NCI-H1436 (cell line): ENCODE results near the gene NOD2.

Experiments used
- DNase-seq: peaks from one replicate; lab custom pipeline; 2025; lab: John Stamatoyannopoulos, UW

The NOD2 gene

GRCh38 chr16:50742576-50743200 is 49.3 kb downstream of the NOD2 start:
- no peak for DNase-seq

GRCh38 chr16:50743581-50744225 is 50.3 kb downstream of the NOD2 start:
- DNase-seq = no peak

DNA sequence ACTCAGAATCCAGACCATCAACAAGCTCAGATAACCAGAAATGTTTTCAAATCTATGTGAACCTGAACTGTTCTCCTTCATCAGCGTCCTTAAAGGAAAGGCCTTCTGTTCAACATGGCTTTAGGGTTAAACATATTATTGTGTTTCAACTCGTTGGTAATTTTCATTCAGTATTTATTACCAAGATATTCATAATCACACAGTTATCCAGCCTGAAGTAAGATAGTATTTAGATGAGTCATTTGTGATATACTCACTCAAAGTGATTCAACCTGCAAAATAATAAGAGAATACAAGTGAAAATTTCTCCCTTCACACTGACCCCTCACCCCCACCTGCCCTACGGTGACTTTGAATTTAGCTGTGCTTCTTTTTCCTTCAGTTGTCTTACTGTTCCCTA is 51.5 kb downstream of the NOD2 start:
- DNase-seq = no peak

- no peak for DNase-seq
Measured at GRCh38 chr16:50745940-50746339, 52.5 kb downstream of the NOD2 start.

- peak; percentile 11 for DNase-seq
Measured at GRCh38 chr16:50747207-50747956, 54.0 kb downstream of the NOD2 start.

- DNase-seq = no peak
Measured at GRCh38 chr16:50751528-50751927, 58.1 kb downstream of the NOD2 start.

DNA sequence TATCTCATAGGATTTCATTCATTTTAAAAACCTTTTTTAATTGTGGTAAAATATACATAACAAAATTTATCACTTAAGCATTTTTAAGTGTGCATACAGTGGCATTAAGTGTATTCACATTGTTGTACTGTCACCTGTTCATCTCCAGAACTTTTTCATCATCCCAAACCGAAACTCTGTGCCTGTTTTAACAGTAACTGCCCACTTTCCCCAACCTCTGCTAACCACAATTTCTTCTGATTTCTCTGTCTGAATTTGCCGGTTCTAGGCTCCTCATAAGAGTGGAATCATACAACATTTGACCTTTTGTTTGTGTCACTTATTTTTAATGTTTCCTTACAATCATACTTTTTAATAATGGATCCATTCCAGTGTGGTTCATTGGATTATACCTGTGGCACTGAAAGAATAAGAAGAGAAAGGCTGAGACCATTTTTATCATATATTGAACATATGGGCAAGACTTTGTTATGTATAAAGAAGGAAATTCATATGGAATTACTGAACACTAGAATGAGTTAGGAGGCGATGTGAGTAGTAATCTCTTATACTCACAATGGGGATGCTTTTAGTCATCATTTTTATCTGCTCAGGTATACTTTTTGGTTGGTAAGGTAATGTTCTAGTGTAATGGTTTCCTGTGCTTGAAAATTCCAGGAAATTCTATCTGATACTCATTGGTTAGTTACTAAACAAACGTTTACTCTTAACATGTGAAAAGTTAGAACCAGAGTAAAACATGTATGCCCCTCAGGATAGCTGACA is 59.2 kb downstream of the NOD2 start:
- DNase-seq = no peak

DNA sequence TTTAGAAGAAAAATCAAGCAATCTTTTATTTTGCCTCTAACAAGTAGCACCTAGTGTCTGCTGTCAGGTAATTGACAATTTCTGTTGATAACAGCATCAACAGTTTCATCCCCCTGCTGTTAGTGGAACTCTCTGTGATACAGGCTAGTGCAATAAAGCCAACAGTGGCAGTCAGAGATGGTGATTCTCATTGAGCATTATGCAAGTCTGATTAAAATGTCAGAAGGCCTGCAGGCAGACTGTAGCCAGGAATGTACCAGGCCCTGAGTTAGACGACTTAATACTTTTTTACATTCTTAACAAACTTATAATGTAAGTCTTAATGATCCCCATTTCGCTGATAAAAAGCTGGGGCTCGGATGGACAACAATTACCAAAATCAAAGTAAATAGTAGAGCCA is 63.1 kb downstream of the NOD2 start:
- no peak for DNase-seq

DNA sequence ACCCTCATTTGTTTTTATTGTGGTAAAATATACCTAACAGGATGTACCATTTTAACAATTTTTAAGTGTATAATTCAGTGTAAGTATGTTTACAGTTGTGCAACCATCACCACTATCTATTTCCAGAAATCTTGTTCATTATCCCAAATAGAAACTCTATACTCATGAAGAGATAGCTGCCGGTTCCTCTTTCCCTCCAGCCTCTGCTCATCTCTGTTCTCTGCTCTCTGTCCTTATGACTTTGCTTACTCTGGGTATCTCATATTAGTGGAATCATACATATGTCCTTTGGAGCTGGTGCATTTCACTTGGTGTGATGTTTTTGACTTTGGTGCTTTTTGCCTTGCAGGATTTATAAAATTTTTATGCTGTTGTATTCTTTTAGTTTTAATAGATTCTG is 67.9 kb downstream of the NOD2 start:
- DNase-seq = no peak

- DNase-seq = no peak
Measured at GRCh38 chr16:50762241-50762640, 68.8 kb downstream of the NOD2 start.

DNA sequence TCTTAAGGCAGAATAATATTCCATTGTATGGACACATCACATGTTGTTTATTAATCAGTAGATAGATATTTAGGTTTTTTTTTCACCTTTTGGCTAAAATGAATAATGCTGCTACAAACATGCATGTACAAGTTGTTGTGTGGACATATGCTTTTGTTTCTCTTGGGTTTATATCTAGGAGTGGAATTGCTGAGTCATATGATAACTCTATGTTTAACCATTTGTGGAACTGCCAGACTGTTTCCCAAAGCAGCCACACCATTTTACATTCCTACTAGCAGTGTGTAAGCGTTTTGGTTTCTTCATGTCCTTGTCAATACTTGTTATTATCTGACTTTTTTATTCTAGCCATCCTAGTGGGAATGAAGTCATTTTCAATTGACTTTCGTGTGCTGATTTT is 69.8 kb downstream of the NOD2 start:
- DNase-seq = no peak

DNA sequence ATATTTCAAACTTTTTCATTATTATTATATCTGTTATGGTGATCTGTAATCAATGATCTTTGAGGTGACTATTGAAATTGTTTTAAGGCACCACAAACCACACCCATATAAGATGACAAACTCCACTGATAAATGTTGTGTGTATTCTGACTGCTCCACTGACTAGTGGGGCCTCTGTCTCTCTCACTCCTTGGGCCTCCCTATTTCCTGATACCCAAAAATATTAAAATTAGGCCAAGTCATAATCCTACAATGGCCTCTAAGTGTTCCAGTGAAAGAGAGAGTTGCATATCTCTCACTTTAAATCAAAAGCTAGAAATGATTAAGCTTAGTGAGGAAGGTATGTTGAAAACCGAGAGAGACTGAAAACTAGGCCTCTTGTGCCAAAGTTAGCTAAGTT is 71.9 kb downstream of the NOD2 start:
- no peak for DNase-seq

- no peak for DNase-seq
Measured at GRCh38 chr16:50765861-50766260, 72.5 kb downstream of the NOD2 start.

- no peak for DNase-seq
Measured at GRCh38 chr16:50767197-50767596, 73.8 kb downstream of the NOD2 start.

DNA sequence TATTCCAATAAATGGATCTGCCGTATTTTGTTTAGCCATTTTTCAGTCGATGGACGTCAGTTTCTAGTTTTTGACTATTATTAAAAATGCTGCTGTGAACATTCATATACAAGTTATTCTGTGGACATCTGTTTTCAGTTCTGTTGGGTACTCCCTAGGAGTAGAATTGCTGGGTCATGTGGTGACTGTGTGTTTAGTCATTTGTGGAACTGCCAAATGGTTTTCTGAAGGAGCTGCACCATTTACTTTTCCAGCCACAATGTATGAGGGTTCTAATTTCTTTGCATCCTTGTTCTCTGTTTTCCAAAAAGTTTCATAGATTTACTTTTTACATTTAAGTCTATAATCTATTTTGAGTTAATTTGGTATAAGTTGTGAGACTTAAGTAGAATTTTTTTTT is 78.0 kb downstream of the NOD2 start:
- DNase-seq = no peak

GRCh38 chr16:50774405-50774804 is 81.0 kb downstream of the NOD2 start:
- DNase-seq = no peak

GRCh38 chr16:50774960-50775359 is 81.6 kb downstream of the NOD2 start:
- no peak for DNase-seq

GRCh38 chr16:50776037-50776436 is 82.6 kb downstream of the NOD2 start:
- no peak for DNase-seq

DNA sequence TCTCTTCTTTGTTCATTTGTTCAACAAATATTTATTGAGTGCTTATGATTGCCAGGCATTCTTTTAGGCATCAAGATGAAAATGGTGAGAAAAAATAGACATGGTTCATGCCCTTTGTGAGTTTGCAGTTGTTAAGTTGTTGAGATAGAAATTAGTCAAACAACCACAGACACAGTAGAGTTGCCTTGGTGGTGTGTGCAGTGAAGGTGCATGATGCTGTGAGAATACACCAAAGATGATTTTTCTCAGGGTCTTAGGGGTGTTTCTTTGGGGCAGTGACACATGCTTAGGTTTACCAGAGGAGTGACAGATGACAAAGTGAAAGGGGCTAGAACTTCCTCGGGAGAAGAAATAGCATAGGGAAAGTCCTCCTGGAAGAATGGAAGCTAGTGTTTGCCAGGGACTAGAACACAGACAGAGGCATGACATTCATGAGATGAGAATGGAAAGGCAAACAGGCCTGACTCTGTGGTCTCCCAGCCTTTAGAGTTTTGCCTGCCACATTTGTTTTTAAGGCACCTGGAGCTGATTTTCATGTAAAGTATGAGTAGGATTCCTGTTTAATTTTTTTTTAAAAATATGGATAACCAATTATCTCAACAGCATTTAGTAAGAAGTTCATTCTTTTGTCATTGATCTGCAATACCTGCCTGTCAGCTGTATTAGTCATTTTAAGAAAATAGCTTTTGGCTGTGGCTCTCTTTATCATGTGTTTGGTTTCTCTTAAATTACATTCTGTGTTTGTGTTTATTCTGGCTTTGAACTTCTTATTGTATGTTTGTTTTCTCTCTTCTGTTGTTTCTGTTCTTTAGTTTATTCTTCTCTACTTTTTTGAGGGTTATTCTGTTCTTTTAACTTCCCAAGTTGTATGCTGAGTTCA is 85.1 kb downstream of the NOD2 start:
- DNase-seq = no peak

DNA sequence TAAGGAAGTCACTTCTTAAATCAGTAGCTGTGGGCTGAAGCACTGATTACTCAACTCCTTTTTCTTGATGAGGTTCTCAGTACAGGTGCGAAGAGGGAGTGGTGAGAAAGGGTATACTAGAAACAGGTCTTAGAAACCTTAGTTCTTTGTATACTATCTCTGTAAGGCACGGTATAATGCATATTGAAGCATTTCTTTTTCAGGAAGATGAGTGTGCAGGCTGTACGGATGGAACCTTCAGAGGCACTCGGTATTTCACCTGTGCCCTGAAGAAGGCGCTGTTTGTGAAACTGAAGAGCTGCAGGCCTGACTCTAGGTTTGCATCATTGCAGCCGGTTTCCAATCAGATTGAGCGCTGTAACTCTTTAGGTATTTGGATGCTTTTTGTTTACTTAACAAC is 87.6 kb downstream of the NOD2 start:
- no peak for DNase-seq

GRCh38 chr16:50781518-50781917 is 88.1 kb downstream of the NOD2 start:
- no peak for DNase-seq
